GM18873 (cell line): Measurements from ENCODE around the gene EFL1.

Source experiments
- ATAC-seq: cut with Tn5 transposase; IDR thresholded peaks from one replicate; pipeline ENCODE4 v1.9.1; 2021; ENCODE audit warnings: mild to moderate bottlenecking, moderate library complexity, moderate number of reproducible peaks; ENCODE audit not compliant: unreplicated experiment, low FRiP score

EFL1 gene

GRCh38 chr15:82168296-82168695 lies 94.2 kb downstream of the EFL1 start:
- ATAC-seq = no peak

- no peak for ATAC-seq
Observed at GRCh38 chr15:82165948-82166376, 96.6 kb downstream of the EFL1 start.

GRCh38 chr15:82159922-82160321 lies 102.6 kb downstream of the EFL1 start:
- ATAC-seq = no peak

- ATAC-seq = no peak
Observed at GRCh38 chr15:82158811-82159210, 103.7 kb downstream of the EFL1 start.

GRCh38 chr15:82150645-82151044 lies 111.9 kb downstream of the EFL1 start:
- no peak for ATAC-seq

- ATAC-seq = no peak
Observed at GRCh38 chr15:82146990-82147461, 115.5 kb downstream of the EFL1 start.

GRCh38 chr15:82146576-82146975 lies 116.0 kb downstream of the EFL1 start:
- no peak for ATAC-seq

GRCh38 chr15:82143390-82144385 lies 118.8 kb downstream of the EFL1 start:
- ATAC-seq = no peak

- no peak for ATAC-seq
Observed at GRCh38 chr15:82140886-82141285, 121.6 kb downstream of the EFL1 start.

- ATAC-seq = no peak
Observed at GRCh38 chr15:82139823-82140268, 122.7 kb downstream of the EFL1 start.

- ATAC-seq = no peak
Observed at GRCh38 chr15:82138306-82138705, 124.2 kb downstream of the EFL1 start.

- no peak for ATAC-seq
Observed at GRCh38 chr15:82137261-82137660, 125.3 kb downstream of the EFL1 start.

- ATAC-seq = no peak
Observed at GRCh38 chr15:82136120-82136519, 126.4 kb downstream of the EFL1 start.

- ATAC-seq = no peak
Observed at GRCh38 chr15:82135638-82136037, 126.9 kb downstream of the EFL1 start.

GRCh38 chr15:82134461-82134860 lies 128.1 kb downstream of the EFL1 start:
- no peak for ATAC-seq

- no peak for ATAC-seq
Observed at GRCh38 chr15:82133251-82133650, 129.3 kb downstream of the EFL1 start.

GRCh38 chr15:82132742-82133141 lies 129.8 kb downstream of the EFL1 start:
- ATAC-seq = no peak

GRCh38 chr15:82132096-82132495 lies 130.4 kb downstream of the EFL1 start:
- no peak for ATAC-seq

- no peak for ATAC-seq
Observed at GRCh38 chr15:82130248-82130647, 132.3 kb downstream of the EFL1 start.

GRCh38 chr15:82129761-82130160 lies 132.8 kb downstream of the EFL1 start:
- ATAC-seq = no peak

GRCh38 chr15:82129149-82129692 lies 133.3 kb downstream of the EFL1 start:
- ATAC-seq = no peak
